ENCODE measurements around the gene KLC1. TPM values are rescaled to one million over a fixed set of nuclear protein-coding genes. Genes with fewer than 3 reads are reported as not detected.

KLC1 gene
- total RNA-seq, 1 experiment from 2014 or later: 121 TPM

GRCh38 chr14:103613517-103613916 is 15.5 kb upstream of the KLC1 start:
- DNase-seq (ENCODE audit: low read depth, low spot score) (no peak), ATAC-seq (no peak)
- Histone ChIP-seq H3K4me3 (replicated peaks in 1 of 2; ENCODE audit: low read depth in 1 of 2, low read length in 2 of 2) (no peak overlapping the region), H3K27ac (ENCODE audit: low read depth, low read length) (no peak overlapping the region), H3K9me3 (ENCODE audit: control insufficient read depth in 1 of 2, insufficient read depth in 1 of 2, low read depth in 1 of 2, low read length in 2 of 2) (peaks cover 0 to 9% of the 10 kb centered on the region in 2 experiments; a peak in 3 of 4 replicates), H3K4me1 (ENCODE audit: control insufficient read depth in 1 of 2, insufficient read depth in 2 of 2, low read length in 2 of 2) (no peaks in the 10 kb centered on the region), H3K27me3 (ENCODE audit: insufficient read depth, low read length) (no peaks in the 10 kb centered on the region), H3K79me2 (ENCODE audit: insufficient read depth, low read length) (no peaks in the 10 kb centered on the region), H3K36me3 (ENCODE audit: control insufficient read depth in 1 of 2, insufficient read depth in 2 of 2, low read length in 2 of 2) (no peaks in the 10 kb centered on the region), H4K20me1 (ENCODE audit: insufficient read depth) (no peaks in the 10 kb centered on the region), H3K9ac (ENCODE audit: low read length) (no peak overlapping the region), H2AFZ (ENCODE audit: low read depth, low read length, poor library complexity, severe bottlenecking) (no peak overlapping the region), H3K9me2 (ENCODE audit: insufficient read depth) (no peaks in the 10 kb centered on the region), H3K4me2 (ENCODE audit: low read length) (no peak overlapping the region)
- TF ChIP-seq ELF1 (IDR thresholded peaks at IDR 0.05; ENCODE audit: borderline replicate concordance, low read depth) (no peak), POLR2AphosphoS5 (IDR thresholded peaks at IDR 0.05; ENCODE audit: low read depth, low read length) (no peak), SIN3A (IDR thresholded peaks at IDR 0.05; ENCODE audit: low read depth) (no peak), SP1 (IDR thresholded peaks at IDR 0.05; ENCODE audit: low read depth) (no peak), EZH2phosphoT487 (IDR thresholded peaks at IDR 0.05; ENCODE audit: borderline replicate concordance) (no peak), MAX (IDR thresholded peaks at IDR 0.05) (no peak), RAD21 (IDR thresholded peaks at IDR 0.05; ENCODE audit: low read depth) (no peak), POLR2A (IDR thresholded peaks at IDR 0.05; ENCODE audit: borderline replicate concordance, extremely low read depth, insufficient read depth, insufficient read length) (no peak), EZH2 (IDR thresholded peaks at IDR 0.05) (no peak), ZFX (IDR thresholded peaks at IDR 0.05) (no peak)
- intact Hi-C loops (cut with micrococcal nuclease): no loop called here
- RAD21 ChIA-PET (ENCODE audit: low non-redundant PET in 1 of 2, low total read pairs in 2 of 2, uncharacterized antibody in 2 of 2, unreplicated experiment in 2 of 2): no interaction called here
- CTCF ChIA-PET: no interaction called here
- BruUV-seq (replicated peaks): no TSS peak
- POLR2A ChIA-PET: no interaction called here

- Histone ChIP-seq H3K9me3 (ENCODE audit: control insufficient read depth in 1 of 2, insufficient read depth in 1 of 2, low read depth in 1 of 2, low read length in 2 of 2) (peaks cover 0 to under 1% of the 10 kb centered on the region in 2 experiments; a peak in 1 of 4 replicates), H2AFZ (ENCODE audit: low read depth, low read length, poor library complexity, severe bottlenecking) (no peak overlapping the region), H3K36me3 (ENCODE audit: control insufficient read depth in 1 of 2, insufficient read depth in 2 of 2, low read length in 2 of 2) (no peaks in the 10 kb centered on the region), H3K4me1 (ENCODE audit: control insufficient read depth in 1 of 2, insufficient read depth in 2 of 2, low read length in 2 of 2) (peaks cover 0 to 2% of the 10 kb centered on the region in 2 experiments; a peak in 2 of 4 replicates), H4K20me1 (ENCODE audit: insufficient read depth) (no peaks in the 10 kb centered on the region), H3K27ac (ENCODE audit: low read depth, low read length) (no peak overlapping the region), H3K4me3 (replicated peaks in 1 of 2; ENCODE audit: low read depth in 1 of 2, low read length in 2 of 2) (no peak overlapping the region), H3K4me2 (ENCODE audit: low read length) (no peak overlapping the region), H3K9me2 (ENCODE audit: insufficient read depth) (no peaks in the 10 kb centered on the region), H3K79me2 (ENCODE audit: insufficient read depth, low read length) (no peaks in the 10 kb centered on the region), H3K27me3 (ENCODE audit: insufficient read depth, low read length) (no peaks in the 10 kb centered on the region), H3K9ac (ENCODE audit: low read length) (no peak overlapping the region)
- ChIA-PET POLR2A (no interaction called here), CTCF (no interaction called here), RAD21 (ENCODE audit: low non-redundant PET in 1 of 2, low total read pairs in 2 of 2, uncharacterized antibody in 2 of 2, unreplicated experiment in 2 of 2) (no interaction called here)
- no TSS peak for BruUV-seq (replicated peaks)
- no peak for TF ChIP-seq POLR2A (IDR thresholded peaks at IDR 0.05; ENCODE audit: borderline replicate concordance, extremely low read depth, insufficient read depth, insufficient read length)
- intact Hi-C loops (cut with micrococcal nuclease): no loop called here
- ATAC-seq (no peak), DNase-seq (ENCODE audit: low read depth, low spot score) (no peak)
Measured at GRCh38 chr14:103616635-103617300, 12.2 kb upstream of the KLC1 start.

Data from HCT116 (cell line).